ENCODE results near the gene CDH13.

- TF ChIP-seq CTCF (IDR thresholded peaks at IDR 0.05), result no peak
- TF ChIP-seq POLR2A (IDR thresholded peaks at IDR 0.05), result no peak
- no peak for TF ChIP-seq POLR2AphosphoS5 (IDR thresholded peaks at IDR 0.05)
- TF ChIP-seq EP300 (IDR thresholded peaks at IDR 0.05), result no peak
Measured at GRCh38 chr16:83268169-83268568, 641.4 kb downstream of the CDH13 start.
